ENCODE measurements around the gene EXOC1. TPM values are rescaled to one million over a fixed set of nuclear protein-coding genes. Genes with fewer than 3 reads are reported as not detected.
"Not testable (repeated sequence)": the region's sequence is repeated elsewhere in the genome, so short reads cannot be mapped to it uniquely, and the experiment has no call there.

Gene EXOC1
- total RNA-seq, 2 experiments from 2014 or later = 23.7 to 33.5 TPM

DNA sequence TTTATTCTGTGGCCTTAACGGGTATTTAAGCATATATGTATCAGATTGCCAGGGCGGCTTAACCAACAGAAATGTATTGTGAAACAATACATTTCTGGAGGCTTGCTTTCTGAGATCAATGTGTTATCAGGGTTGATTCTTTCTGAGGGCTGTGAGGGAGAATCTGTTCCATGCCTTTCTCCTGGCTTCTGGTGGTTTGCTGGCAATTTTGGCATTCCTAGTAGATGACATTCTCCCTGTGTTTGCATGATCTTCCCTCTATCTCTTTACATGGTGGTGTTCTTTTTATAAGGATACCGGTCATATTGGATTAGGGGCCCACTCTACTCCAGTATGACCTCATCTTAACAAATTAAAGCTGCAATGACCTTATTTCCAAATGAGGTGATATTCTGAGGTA, 78.4 kb downstream of the EXOC1 start:
- H3K27ac ChIP-seq (ENCODE audit: low read depth, low read length, poor library complexity, severe bottlenecking) = no peak overlapping the region
- no peak overlapping the region for H3K4me2 ChIP-seq (ENCODE audit: low read length)
- CTCF ChIA-PET (ENCODE audit: unreplicated experiment) = no interaction called here
- H2AFZ ChIP-seq (ENCODE audit: low read length) = no peak overlapping the region
- TF ChIP-seq, protein P1, sequence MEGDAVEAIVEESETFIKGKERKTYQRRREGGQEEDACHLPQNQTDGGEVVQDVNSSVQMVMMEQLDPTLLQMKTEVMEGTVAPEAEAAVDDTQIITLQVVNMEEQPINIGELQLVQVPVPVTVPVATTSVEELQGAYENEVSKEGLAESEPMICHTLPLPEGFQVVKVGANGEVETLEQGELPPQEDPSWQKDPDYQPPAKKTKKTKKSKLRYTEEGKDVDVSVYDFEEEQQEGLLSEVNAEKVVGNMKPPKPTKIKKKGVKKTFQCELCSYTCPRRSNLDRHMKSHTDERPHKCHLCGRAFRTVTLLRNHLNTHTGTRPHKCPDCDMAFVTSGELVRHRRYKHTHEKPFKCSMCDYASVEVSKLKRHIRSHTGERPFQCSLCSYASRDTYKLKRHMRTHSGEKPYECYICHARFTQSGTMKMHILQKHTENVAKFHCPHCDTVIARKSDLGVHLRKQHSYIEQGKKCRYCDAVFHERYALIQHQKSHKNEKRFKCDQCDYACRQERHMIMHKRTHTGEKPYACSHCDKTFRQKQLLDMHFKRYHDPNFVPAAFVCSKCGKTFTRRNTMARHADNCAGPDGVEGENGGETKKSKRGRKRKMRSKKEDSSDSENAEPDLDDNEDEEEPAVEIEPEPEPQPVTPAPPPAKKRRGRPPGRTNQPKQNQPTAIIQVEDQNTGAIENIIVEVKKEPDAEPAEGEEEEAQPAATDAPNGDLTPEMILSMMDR (conservative IDR thresholded peaks at IDR 0.05; ENCODE audit: low read length) = no peak
- TF ChIP-seq EZH2phosphoT487 (IDR thresholded peaks at IDR 0.05; ENCODE audit: borderline replicate concordance, low read depth, low read length) = no peak
- H3K9me2 ChIP-seq (ENCODE audit: insufficient read depth, low read length) = no peaks in the 10 kb centered on the region
- H3K9me3 ChIP-seq (ENCODE audit: low read length) = peaks cover 9% of the 10 kb centered on the region
- intact Hi-C loops (cut with micrococcal nuclease; ENCODE audit: unreplicated experiment) = no loop called here
- no peaks in the 10 kb centered on the region for H3K79me2 ChIP-seq (ENCODE audit: insufficient read depth, low read depth, low read length)
- BruUV-seq (replicated peaks) = no TSS peak
- no peaks in the 10 kb centered on the region for H4K20me1 ChIP-seq (ENCODE audit: insufficient read depth, low read length)
- no peaks in the 10 kb centered on the region for H3K36me3 ChIP-seq (ENCODE audit: insufficient read depth, low read length)
- POLR2A ChIA-PET = interaction anchor here (1.4 kb wide), 1 partner anchor 11 kb away, joined by 8 read pairs; no protein-coding TSS in a partner anchor
- DNase-seq (ENCODE audit: low spot score) = no peak
- H3K4me1 ChIP-seq (ENCODE audit: insufficient read depth, low read length, poor library complexity, severe bottlenecking) = no peaks in the 10 kb centered on the region
- H3K4me3 ChIP-seq (ENCODE audit: low read depth, low read length, poor library complexity, severe bottlenecking) = no peak overlapping the region

DNA sequence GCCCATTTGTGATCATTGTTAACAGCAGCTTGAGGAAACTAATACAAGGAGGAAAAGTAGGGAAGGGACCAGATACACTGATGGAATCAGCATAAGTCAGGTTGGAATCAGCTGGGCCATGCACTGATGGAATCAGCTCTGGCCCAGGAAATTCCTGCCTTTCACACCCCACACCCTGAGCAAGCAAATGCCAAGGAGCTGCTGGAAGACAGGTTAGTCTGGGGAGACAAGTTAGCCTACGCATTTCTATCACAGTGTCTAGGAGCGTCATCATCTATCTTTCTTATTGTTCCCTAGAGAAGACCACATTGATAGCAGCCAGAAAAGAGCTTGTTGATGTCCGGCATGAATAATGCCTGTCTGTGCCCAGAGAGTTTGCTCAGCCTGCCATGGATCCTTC, 79.1 kb downstream of the EXOC1 start:
- no peaks in the 10 kb centered on the region for H3K4me1 ChIP-seq (ENCODE audit: insufficient read depth, low read length, poor library complexity, severe bottlenecking)
- intact Hi-C loops (cut with micrococcal nuclease; ENCODE audit: unreplicated experiment) = no loop called here
- BruUV-seq (replicated peaks) = no TSS peak
- H3K79me2 ChIP-seq (ENCODE audit: insufficient read depth, low read depth, low read length) = no peaks in the 10 kb centered on the region
- TF ChIP-seq, protein P1 (conservative IDR thresholded peaks at IDR 0.05; ENCODE audit: low read length) = no peak
- no peak for TF ChIP-seq EZH2phosphoT487 (IDR thresholded peaks at IDR 0.05; ENCODE audit: borderline replicate concordance, low read depth, low read length)
- ChIA-PET CTCF (ENCODE audit: unreplicated experiment) (interaction anchor here (0.6 kb wide), 1 partner anchor 9 kb away, joined by 3 read pairs; no protein-coding TSS in a partner anchor), POLR2A (interaction anchor here (1.4 to 1.5 kb wide), 2 partner anchors 10 to 18 kb away, joined by 4 to 8 read pairs; no protein-coding TSS in a partner anchor)
- no peak overlapping the region for H3K4me3 ChIP-seq (ENCODE audit: low read depth, low read length, poor library complexity, severe bottlenecking)
- no peak for DNase-seq (ENCODE audit: low spot score)
- no peaks in the 10 kb centered on the region for H3K9me2 ChIP-seq (ENCODE audit: insufficient read depth, low read length)
- H3K9me3 ChIP-seq (ENCODE audit: low read length) = peaks cover 13% of the 10 kb centered on the region
- no peak overlapping the region for H3K27ac ChIP-seq (ENCODE audit: low read depth, low read length, poor library complexity, severe bottlenecking)
- H3K36me3 ChIP-seq (ENCODE audit: insufficient read depth, low read length) = no peaks in the 10 kb centered on the region
- H3K4me2 ChIP-seq (ENCODE audit: low read length) = no peak overlapping the region
- H4K20me1 ChIP-seq (ENCODE audit: insufficient read depth, low read length) = no peaks in the 10 kb centered on the region
- H2AFZ ChIP-seq (ENCODE audit: low read length) = no peak overlapping the region

- Histone ChIP-seq H3K27ac (ENCODE audit: low read depth, low read length, poor library complexity, severe bottlenecking) (no peak overlapping the region), H2AFZ (ENCODE audit: low read length) (no peak overlapping the region), H3K4me3 (ENCODE audit: low read depth, low read length, poor library complexity, severe bottlenecking) (no peak overlapping the region), H3K9me2 (ENCODE audit: insufficient read depth, low read length) (no peaks in the 10 kb centered on the region), H3K9me3 (ENCODE audit: low read length) (peaks cover 22% of the 10 kb centered on the region), H3K4me2 (ENCODE audit: low read length) (no peak overlapping the region), H4K20me1 (ENCODE audit: insufficient read depth, low read length) (no peaks in the 10 kb centered on the region), H3K36me3 (ENCODE audit: insufficient read depth, low read length) (peaks cover 10% of the 10 kb centered on the region; the same call in 1 of the 2 replicates), H3K79me2 (ENCODE audit: insufficient read depth, low read depth, low read length) (no peaks in the 10 kb centered on the region), H3K4me1 (ENCODE audit: insufficient read depth, low read length, poor library complexity, severe bottlenecking) (no peaks in the 10 kb centered on the region)
- ChIA-PET CTCF (ENCODE audit: unreplicated experiment) (no interaction called here), POLR2A (interaction anchor here (0.7 to 1.5 kb wide), 3 partner anchors 17 to 231 kb away, joined by 3 to 4 read pairs (median 4); no protein-coding TSS in a partner anchor)
- intact Hi-C loops (cut with micrococcal nuclease; ENCODE audit: unreplicated experiment) = no loop called here
- DNase-seq (ENCODE audit: low spot score) = no peak
- no peak for TF ChIP-seq EZH2phosphoT487 (IDR thresholded peaks at IDR 0.05; ENCODE audit: borderline replicate concordance, low read depth, low read length)
- TF ChIP-seq, protein P1 (conservative IDR thresholded peaks at IDR 0.05; ENCODE audit: low read length) = no peak
- BruUV-seq (replicated peaks) = no TSS peak
Measured at GRCh38 chr4:55933611-55934010, 80.2 kb downstream of the EXOC1 start.

DNA sequence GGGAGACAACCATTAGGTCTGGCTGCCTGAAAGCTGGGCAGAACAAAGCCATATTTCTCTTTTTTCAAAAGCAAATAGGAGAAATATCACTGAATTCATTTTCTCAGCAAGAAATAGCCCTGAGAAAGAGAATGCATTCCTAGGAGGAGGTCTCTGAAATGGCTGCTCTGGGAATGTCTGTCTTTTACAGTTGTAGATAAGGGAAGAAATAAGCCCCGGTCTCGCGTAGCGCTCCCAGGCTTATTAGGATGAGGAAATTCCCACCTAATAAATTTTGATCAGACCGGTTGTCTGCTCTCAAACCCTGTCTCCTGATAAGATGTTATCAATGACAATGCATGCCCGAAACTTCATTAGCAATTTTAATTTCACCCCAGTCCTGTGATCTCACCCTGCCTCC, 82.5 kb downstream of the EXOC1 start:
- H3K9me2 ChIP-seq (ENCODE audit: insufficient read depth, low read length); H4K20me1 ChIP-seq (ENCODE audit: insufficient read depth, low read length); intact Hi-C loops (cut with micrococcal nuclease; ENCODE audit: unreplicated experiment); CTCF ChIA-PET (ENCODE audit: unreplicated experiment); POLR2A ChIA-PET; H3K27ac ChIP-seq (ENCODE audit: low read depth, low read length, poor library complexity, severe bottlenecking); H3K79me2 ChIP-seq (ENCODE audit: insufficient read depth, low read depth, low read length); H3K4me2 ChIP-seq (ENCODE audit: low read length); BruUV-seq (replicated peaks); H2AFZ ChIP-seq (ENCODE audit: low read length); H3K4me1 ChIP-seq (ENCODE audit: insufficient read depth, low read length, poor library complexity, severe bottlenecking); H3K4me3 ChIP-seq (ENCODE audit: low read depth, low read length, poor library complexity, severe bottlenecking); DNase-seq (ENCODE audit: low spot score): not testable (repeated sequence)
- H3K9me3 ChIP-seq (ENCODE audit: low read length) = peaks cover 32% of the 10 kb centered on the region
- peaks cover 12% of the 10 kb centered on the region; the same call in 1 of the 2 replicates for H3K36me3 ChIP-seq (ENCODE audit: insufficient read depth, low read length)
